Cardiac muscle cell (in vitro differentiated cells and primary cell): Measurements from ENCODE around the gene ANAPC1. TPM values are rescaled to one million over a fixed set of nuclear protein-coding genes. Genes with fewer than 3 reads are reported as not detected.
"Not testable (repeated sequence)": the region's sequence is repeated elsewhere in the genome, so short reads cannot be mapped to it uniquely, and the experiment has no call there.

ENCODE experiments used
- DNase-seq, 2 donors: peaks; one replicate each; pipeline versions ENCODE4 v3.0.0 to v3.0.0-alpha.2; 2010 to 2017; ENCODE audit warnings: low read depth in 1 of 2, low spot score in 1 of 2
- H3K27ac ChIP-seq: fragments of 200-600 bp; sonication (generic); 2 replicates; pipeline ENCODE4 v1.5.1; 2016
- H3K27me3 ChIP-seq: fragments of 200-600 bp; sonication (generic); 2 replicates; pipeline ENCODE4 v1.6.0; 2016; ENCODE audit warnings: control low read depth
- H3K36me3 ChIP-seq: fragments of 200-600 bp; sonication (generic); 2 replicates; pipeline ENCODE4 v1.5.1; 2016; ENCODE audit warnings: control low read depth
- H3K4me1 ChIP-seq: fragments of 200-600 bp; sonication (generic); 2 replicates; pipeline ENCODE4 v1.8.1; 2017; ENCODE audit warnings: low read depth, mild to moderate bottlenecking, mixed run types
- H3K4me3 ChIP-seq: fragments of 200-600 bp; sonication (generic); 2 replicates; pipeline ENCODE4 v1.5.1; 2016; ENCODE audit warnings: mild to moderate bottlenecking
- H3K9me3 ChIP-seq: fragments of 200-600 bp; sonication (generic); 2 replicates; pipeline ENCODE4 v1.5.1; 2017; ENCODE audit warnings: low read depth, mild to moderate bottlenecking, control low read depth
- polyA plus RNA-seq: library from polyadenylated mRNA; unstranded; fragments of >200 nt; fragmentation: Nextera tagmentation; extraction: Ambion mirVana; gene quantifications from 2 replicates; pipeline ENCODE4 v1.2.1, GENCODE V29; 2016
- total RNA-seq: library from RNA; depleted of rRNA; stranded (reverse); fragments of >200 nt; gene quantifications from 2 replicates; pipeline ENCODE4 v1.2.3, GENCODE V29; 2016
- TF ChIP-seq, protein P1 (sequence below): IDR thresholded peaks from 2 replicates; pipeline ENCODE4 v1.5.1; 2012; ENCODE audit warnings: low read depth, mild to moderate bottlenecking, low read length

ANAPC1 gene
- total and polyA plus RNA-seq, 2 experiments from 2014 or later, result 13.6 to 59.3 TPM

DNA sequence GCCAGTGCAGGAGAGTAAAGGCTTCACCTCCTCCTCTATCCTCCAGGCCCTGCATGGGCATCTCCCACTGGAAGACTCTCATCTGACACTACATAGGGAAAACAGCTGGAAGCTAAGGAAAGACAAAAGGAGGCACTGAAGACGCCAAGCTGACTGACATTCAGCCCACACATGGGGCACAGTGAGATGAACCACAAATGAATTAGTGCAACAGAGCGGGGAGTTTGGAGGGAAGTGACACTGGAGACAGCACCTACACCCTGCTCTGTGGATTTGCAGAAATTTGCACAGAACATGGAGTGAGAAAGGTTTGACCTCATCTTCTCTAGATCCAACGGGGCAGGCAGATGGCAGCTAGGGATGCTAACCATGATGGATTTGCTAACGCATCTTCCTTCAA, 119.8 kb downstream of the ANAPC1 start:
- H3K4me3 ChIP-seq, H3K4me1 ChIP-seq, H3K27ac ChIP-seq, DNase-seq, H3K27me3 ChIP-seq, H3K9me3 ChIP-seq, H3K36me3 ChIP-seq: not testable (repeated sequence)

DNA sequence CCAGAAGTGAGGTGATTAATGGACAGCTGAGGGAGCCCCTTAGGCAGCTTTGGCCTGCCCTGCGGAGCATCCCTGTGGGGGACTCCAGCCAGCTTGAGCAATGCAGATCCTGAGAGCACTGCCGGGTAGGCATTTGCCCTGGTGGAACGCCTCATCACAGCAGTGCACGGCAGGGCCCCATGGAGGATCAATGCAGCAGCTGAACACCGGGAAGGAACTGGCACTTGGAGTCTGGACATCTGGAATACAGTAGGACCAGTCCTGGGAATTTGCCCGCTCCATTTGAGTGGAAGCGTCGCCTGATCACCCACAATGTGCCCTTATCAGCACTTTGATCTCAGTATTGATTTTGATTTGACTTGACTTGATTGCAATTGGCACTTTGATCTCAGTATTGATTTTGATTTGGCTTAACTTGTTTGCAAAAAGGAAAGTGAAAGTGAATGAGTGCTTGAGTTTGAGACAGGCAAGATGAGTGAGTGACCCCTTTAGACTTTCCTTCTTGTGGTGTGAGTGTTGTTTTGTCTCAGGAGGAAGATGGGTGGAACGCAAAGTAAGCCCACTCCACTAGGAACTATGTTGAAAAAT, 123.2 kb downstream of the ANAPC1 start:
- not testable (repeated sequence) for H3K27me3 ChIP-seq, H3K9me3 ChIP-seq, H3K27ac ChIP-seq, H3K4me1 ChIP-seq, H3K36me3 ChIP-seq, DNase-seq, H3K4me3 ChIP-seq

DNA sequence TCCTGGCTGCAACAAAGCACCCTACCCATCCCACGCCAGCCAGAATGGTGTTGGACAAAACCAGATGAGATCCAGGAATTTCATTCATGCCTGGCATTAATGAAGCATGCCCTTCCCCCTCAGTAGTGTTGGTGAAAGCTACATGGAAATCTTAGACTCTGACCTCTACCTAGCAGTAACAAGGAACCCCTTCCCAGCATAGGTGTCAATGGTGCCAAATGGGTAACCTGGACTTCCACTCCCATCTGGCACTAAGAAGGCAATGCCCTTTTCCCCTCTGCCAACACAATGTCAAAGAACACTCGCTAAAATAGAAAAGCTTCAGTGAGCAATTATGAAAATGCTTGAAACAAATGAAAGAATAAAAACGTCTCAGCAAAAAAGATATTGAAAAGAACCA, 131.5 kb downstream of the ANAPC1 start:
- not testable (repeated sequence) for H3K27me3 ChIP-seq, H3K4me3 ChIP-seq, DNase-seq, H3K36me3 ChIP-seq, H3K4me1 ChIP-seq, H3K9me3 ChIP-seq, H3K27ac ChIP-seq

DNA sequence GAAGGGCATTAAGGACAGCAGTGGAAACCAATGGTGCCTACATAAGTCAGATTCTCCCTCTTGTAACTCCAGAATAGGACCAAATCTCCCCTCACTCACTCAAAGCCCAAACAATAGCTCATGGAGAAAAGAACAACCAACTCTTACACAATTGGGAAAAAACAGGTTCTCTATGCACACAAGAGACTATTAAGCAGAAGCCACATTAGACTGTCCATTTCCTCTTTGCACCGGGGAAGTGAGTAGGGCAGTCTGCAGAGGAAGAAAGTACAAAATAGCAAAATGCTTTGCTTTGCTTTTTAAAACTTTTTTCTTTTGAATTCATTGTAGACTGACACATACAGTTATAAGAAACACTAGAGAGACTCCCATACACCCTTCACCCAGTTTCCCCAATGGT, 133.4 kb downstream of the ANAPC1 start:
- H3K36me3 ChIP-seq, H3K27ac ChIP-seq, H3K9me3 ChIP-seq, H3K27me3 ChIP-seq, H3K4me1 ChIP-seq, H3K4me3 ChIP-seq, DNase-seq: not testable (repeated sequence)

DNA sequence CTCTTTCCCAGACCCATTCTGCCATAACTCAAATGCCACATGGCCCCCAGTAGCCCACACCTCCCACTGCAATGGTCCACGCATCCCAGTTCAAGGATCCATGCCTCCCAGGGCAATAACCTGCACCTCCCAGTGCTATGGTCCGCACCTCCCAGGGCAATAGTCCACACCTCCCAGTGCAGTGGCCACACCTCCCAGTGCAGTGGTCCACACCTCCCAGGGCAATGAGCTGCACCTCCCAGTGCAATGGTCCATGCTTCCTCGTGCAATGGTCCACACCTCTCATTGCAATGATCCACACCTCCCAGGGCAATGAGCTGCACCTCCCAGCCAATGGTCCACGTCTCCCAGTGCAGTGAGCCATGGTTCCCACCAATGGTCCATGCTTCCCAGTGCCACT, 135.6 kb downstream of the ANAPC1 start:
- not testable (repeated sequence) for H3K27ac ChIP-seq, H3K4me1 ChIP-seq, H3K27me3 ChIP-seq, DNase-seq, H3K36me3 ChIP-seq, H3K9me3 ChIP-seq, H3K4me3 ChIP-seq

DNA sequence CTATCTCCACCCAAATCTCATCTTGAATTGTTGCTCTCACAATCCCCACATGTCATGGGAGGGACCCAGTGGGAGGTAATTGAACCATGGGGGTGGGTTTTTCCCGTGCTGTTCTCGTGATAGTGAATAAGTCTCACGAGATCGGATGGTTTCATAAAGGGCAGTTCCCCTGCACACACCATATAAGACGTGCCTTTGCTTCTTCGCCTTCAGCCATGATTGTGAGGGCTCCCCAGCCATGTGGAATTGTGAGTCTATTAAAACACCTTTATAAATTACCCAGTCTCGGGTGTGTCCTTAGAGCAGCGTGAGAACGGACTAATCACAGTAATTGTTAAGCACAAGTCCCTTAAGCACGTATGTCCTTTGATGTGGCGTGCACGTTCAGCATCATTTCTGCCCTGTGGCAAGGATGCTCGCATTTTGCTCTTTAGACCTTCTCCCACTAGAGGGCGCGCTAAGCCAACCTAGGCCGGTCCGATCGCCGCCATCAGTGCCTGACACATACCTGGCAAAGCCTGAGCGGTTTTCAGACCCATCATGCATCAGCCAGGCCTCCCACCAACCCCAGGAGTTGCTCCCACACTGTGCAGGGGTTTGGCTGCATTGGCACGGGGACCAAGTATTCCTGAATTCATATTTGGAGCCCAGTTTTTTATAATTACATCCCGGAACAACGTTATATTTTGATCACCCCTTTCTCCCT, 136.4 kb downstream of the ANAPC1 start:
- H3K36me3 ChIP-seq, H3K9me3 ChIP-seq, H3K4me1 ChIP-seq, H3K27me3 ChIP-seq, H3K27ac ChIP-seq, H3K4me3 ChIP-seq: not testable (repeated sequence)
- TF ChIP-seq, protein P1, sequence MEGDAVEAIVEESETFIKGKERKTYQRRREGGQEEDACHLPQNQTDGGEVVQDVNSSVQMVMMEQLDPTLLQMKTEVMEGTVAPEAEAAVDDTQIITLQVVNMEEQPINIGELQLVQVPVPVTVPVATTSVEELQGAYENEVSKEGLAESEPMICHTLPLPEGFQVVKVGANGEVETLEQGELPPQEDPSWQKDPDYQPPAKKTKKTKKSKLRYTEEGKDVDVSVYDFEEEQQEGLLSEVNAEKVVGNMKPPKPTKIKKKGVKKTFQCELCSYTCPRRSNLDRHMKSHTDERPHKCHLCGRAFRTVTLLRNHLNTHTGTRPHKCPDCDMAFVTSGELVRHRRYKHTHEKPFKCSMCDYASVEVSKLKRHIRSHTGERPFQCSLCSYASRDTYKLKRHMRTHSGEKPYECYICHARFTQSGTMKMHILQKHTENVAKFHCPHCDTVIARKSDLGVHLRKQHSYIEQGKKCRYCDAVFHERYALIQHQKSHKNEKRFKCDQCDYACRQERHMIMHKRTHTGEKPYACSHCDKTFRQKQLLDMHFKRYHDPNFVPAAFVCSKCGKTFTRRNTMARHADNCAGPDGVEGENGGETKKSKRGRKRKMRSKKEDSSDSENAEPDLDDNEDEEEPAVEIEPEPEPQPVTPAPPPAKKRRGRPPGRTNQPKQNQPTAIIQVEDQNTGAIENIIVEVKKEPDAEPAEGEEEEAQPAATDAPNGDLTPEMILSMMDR, result peak; percentile 43
- peak in 1 of 2 donors; percentile 1 for DNase-seq

DNA sequence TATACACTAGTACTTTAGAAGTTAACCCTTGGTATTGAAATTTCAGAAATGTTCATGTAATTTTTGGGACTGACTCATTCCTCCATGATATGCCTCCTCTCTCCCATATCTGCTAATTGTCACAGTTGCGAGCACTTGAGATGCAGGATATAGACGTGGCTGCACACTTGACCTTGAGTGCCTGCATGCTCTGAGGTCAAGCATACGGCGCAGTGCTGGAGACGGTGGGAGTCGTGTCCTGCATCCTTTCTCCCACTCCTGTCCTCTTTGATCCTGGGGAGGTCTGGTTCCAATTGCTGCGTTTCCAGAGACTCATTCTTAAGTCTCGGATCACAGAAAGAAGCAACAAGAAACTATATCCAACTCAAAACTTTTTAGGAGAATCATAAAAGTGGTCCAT, 139.2 kb downstream of the ANAPC1 start:
- not testable (repeated sequence) for H3K27me3 ChIP-seq, H3K9me3 ChIP-seq, H3K4me3 ChIP-seq, H3K27ac ChIP-seq, H3K36me3 ChIP-seq, H3K4me1 ChIP-seq
- peak in 1 of 2 donors; percentile 77 for DNase-seq

DNA sequence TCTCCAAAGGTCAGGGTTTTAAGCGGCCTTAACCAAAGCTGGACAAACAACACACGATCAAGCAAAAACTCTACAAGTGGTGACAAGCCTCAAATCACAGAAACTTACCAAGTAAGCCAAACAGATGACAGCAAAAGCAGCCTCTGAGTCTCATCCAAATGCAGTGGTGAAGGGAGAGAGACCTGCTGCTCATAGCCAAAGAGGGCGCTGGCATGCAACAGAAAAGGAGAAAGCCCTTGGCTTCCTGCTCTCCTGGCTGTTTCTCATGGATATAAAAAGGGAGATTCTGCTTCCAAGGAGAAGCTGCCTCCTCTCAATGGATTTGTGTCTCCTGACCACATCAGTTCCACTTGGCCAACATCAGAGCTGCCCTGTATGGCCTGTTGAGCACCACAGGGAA, 142.5 kb downstream of the ANAPC1 start:
- not testable (repeated sequence) for H3K27me3 ChIP-seq, H3K4me1 ChIP-seq, H3K27ac ChIP-seq, H3K4me3 ChIP-seq, H3K9me3 ChIP-seq, DNase-seq, H3K36me3 ChIP-seq

DNA sequence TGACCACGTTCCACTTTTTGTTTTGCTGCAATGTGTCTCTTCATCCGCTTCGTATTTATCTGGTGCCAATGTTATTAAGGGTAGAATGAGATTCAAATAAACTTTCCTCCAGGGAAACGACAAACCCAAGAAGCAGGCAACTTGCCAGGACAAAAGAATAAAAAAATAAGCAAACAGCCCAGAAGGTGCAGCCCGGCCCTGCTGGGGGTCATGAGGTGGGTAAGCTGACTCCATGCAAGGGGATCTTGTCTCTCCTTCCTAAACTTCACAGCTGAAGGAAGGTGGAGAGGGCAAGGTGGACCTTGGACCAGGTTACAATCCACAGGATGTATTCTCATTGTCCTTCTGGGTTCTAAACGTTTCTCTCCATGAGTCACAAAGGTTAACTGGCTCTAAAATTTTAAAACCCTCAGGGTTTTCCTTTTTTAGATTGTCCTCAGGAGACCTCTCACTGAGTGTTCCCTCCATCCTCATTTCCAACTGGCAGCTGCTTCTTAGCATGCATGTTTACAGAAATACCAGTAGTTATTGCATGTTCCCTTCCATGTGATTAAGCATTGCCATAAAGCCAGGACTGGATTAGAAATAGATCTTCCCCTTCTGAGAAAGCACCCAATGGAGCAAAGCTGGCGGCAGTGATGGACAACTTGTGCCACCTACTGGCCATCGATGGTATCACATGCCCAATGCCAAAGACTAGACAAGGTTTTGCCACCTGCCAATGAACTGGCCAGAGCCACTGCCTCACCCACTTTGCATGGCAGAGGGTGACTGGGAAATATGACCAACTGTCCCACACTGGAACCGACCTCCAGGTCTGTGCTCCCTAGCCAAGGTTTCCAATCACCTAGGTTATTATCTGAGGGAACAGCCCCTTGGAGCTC, 147.9 kb downstream of the ANAPC1 start:
- TF ChIP-seq, protein P1, result peak; percentile 42
- peak in 1 of 2 donors; percentile 58 for DNase-seq
- H3K9me3 ChIP-seq, H3K36me3 ChIP-seq, H3K27me3 ChIP-seq, H3K4me1 ChIP-seq, H3K27ac ChIP-seq, H3K4me3 ChIP-seq: not testable (repeated sequence)

DNA sequence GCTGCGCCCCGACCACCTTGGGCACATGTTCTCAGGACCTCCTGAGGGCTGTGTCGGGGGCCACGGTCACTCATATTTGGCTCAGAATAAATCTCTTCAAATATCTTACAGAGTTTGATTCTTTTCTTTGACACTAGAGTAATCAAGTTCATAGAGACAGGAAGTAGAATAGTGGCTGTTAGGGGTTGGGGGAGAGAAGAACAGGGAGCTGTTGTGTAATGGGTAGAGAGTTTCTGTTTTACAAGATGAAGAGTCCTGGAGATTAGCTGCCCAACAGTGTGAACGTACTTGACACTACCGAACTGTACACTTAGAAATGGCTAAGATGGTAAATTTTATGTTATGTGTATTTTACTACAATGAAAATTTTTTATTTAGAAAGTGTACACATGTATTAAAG, 148.6 kb downstream of the ANAPC1 start:
- H3K27me3 ChIP-seq, DNase-seq, H3K4me1 ChIP-seq, H3K9me3 ChIP-seq, H3K27ac ChIP-seq, H3K36me3 ChIP-seq, H3K4me3 ChIP-seq: not testable (repeated sequence)

DNA sequence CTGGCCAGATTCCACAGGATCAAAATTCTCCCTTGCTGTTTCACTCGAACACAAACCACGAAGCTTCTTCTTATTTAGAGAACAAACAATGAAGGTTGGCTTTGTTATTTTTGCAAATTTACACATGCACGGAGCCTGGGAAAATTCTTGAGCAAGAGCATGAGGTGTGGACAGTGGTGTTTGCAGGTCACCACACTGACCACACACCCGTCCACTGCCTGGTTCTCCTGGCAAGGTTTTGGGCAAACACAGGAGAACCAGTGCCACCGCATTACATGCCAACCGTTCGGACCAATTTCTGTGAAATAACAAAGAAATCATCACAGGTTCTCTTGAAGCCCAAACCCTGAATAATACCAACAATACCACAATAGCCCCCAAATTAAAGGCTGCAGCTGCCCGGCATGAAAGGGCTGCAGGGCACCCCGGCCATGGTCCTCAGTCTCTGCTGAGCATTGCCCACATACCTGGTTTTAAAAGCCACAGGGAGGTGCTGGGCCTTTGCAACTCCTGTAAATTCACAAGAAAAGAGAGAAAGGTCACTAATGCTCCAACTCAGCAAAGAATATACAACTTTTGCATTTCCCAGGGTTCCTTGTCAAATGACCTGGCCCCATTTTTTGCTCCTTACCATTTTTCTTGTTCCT, 154.1 kb downstream of the ANAPC1 start:
- H3K4me1 ChIP-seq, result not testable (repeated sequence)

More for the DNA sequence above, 154.1 kb downstream of the ANAPC1 start:
- H3K9me3 ChIP-seq, H3K36me3 ChIP-seq, H3K27ac ChIP-seq, H3K4me3 ChIP-seq, DNase-seq, H3K27me3 ChIP-seq: not testable (repeated sequence)
